ENCODE results near the gene ZNF165.
"Not testable (repeated sequence)": the region's sequence is repeated elsewhere in the genome, so short reads cannot be mapped to it uniquely, and the experiment has no call there.

Gene ZNF165

GRCh38 chr6:28068067-28068466 lies 12.3 kb upstream of the ZNF165 start:
- no peaks in the 10 kb centered on the region for H3K9me3 ChIP-seq (replicated peaks; ENCODE audit: insufficient read depth, low read length)
- no peak overlapping the region for H2AFZ ChIP-seq (ENCODE audit: low read length)
- no peaks in the 10 kb centered on the region for H4K20me1 ChIP-seq (ENCODE audit: insufficient read depth, low read length)
- no peaks in the 10 kb centered on the region for H3K36me3 ChIP-seq (replicated peaks; ENCODE audit: insufficient read depth, low read length)
- no peaks in the 10 kb centered on the region for H3K27me3 ChIP-seq (replicated peaks; ENCODE audit: insufficient read depth, low read length)
- no peaks in the 10 kb centered on the region for H3K4me1 ChIP-seq (ENCODE audit: low read length)
- H3F3A ChIP-seq (ENCODE audit: insufficient read depth, low read length), result no peaks in the 10 kb centered on the region
- no peak overlapping the region for H3K9ac ChIP-seq (ENCODE audit: low read length)
- no peak overlapping the region for H3K27ac ChIP-seq (ENCODE audit: low read length)
- TF ChIP-seq EZH2 (optimal IDR thresholded peaks at IDR 0.05; ENCODE audit: low read depth, low read length), result no peak
- no peak for TF ChIP-seq CTCF (IDR thresholded peaks at IDR 0.05; ENCODE audit: low read length)
- TF ChIP-seq EZH2phosphoT487 (IDR thresholded peaks at IDR 0.05; ENCODE audit: low read length), result no peak
- H3K4me2 ChIP-seq (ENCODE audit: low read depth, low read length), result no peak overlapping the region
- no peak for DNase-seq
- H3K79me2 ChIP-seq (ENCODE audit: low read length), result no peaks in the 10 kb centered on the region
- no peaks in the 10 kb centered on the region for H3K9me2 ChIP-seq (replicated peaks; ENCODE audit: insufficient read depth, low read length)
- H3K4me3 ChIP-seq (ENCODE audit: low read length), result no peak overlapping the region

GRCh38 chr6:28070968-28071367 lies 9.4 kb upstream of the ZNF165 start:
- H3K9me3 ChIP-seq (replicated peaks; ENCODE audit: insufficient read depth, low read length); H3K4me3 ChIP-seq (ENCODE audit: low read length); H3K79me2 ChIP-seq (ENCODE audit: low read length); H3K36me3 ChIP-seq (replicated peaks; ENCODE audit: insufficient read depth, low read length); H3F3A ChIP-seq (ENCODE audit: insufficient read depth, low read length); H2AFZ ChIP-seq (ENCODE audit: low read length); H4K20me1 ChIP-seq (ENCODE audit: insufficient read depth, low read length); H3K27ac ChIP-seq (ENCODE audit: low read length); DNase-seq; H3K9me2 ChIP-seq (replicated peaks; ENCODE audit: insufficient read depth, low read length); H3K4me1 ChIP-seq (ENCODE audit: low read length); H3K4me2 ChIP-seq (ENCODE audit: low read depth, low read length); H3K9ac ChIP-seq (ENCODE audit: low read length); H3K27me3 ChIP-seq (replicated peaks; ENCODE audit: insufficient read depth, low read length): not testable (repeated sequence)

- Histone ChIP-seq H2AFZ (ENCODE audit: low read length) (no peak overlapping the region), H3K79me2 (ENCODE audit: low read length) (peaks cover 16% of the 10 kb centered on the region), H3K27ac (ENCODE audit: low read length) (no peak overlapping the region), H3K4me1 (ENCODE audit: low read length) (0 out of 2 replicates have a peak, but pooled peaks cover 5% of the 10 kb centered on the region), H3K27me3 (replicated peaks; ENCODE audit: insufficient read depth, low read length) (no peaks in the 10 kb centered on the region), H3K4me2 (ENCODE audit: low read depth, low read length) (no peak overlapping the region), H3K9me2 (replicated peaks; ENCODE audit: insufficient read depth, low read length) (no peaks in the 10 kb centered on the region), H3F3A (ENCODE audit: insufficient read depth, low read length) (peaks cover 3% of the 10 kb centered on the region; the same call in 1 of the 2 replicates), H4K20me1 (ENCODE audit: insufficient read depth, low read length) (no peaks in the 10 kb centered on the region), H3K36me3 (replicated peaks; ENCODE audit: insufficient read depth, low read length) (no peaks in the 10 kb centered on the region), H3K4me3 (ENCODE audit: low read length) (no peak overlapping the region), H3K9ac (ENCODE audit: low read length) (no peak overlapping the region), H3K9me3 (replicated peaks; ENCODE audit: insufficient read depth, low read length) (no peaks in the 10 kb centered on the region)
- no peak for DNase-seq
- TF ChIP-seq CTCF (IDR thresholded peaks at IDR 0.05; ENCODE audit: low read length) (no peak), EZH2phosphoT487 (IDR thresholded peaks at IDR 0.05; ENCODE audit: low read length) (no peak), EZH2 (optimal IDR thresholded peaks at IDR 0.05; ENCODE audit: low read depth, low read length) (no peak)
Measured at GRCh38 chr6:28078050-28078449, 2.3 kb upstream of the ZNF165 start.

- no peaks in the 10 kb centered on the region for H3K9me2 ChIP-seq (replicated peaks; ENCODE audit: insufficient read depth, low read length)
- H3K79me2 ChIP-seq (ENCODE audit: low read length), result peaks cover 16% of the 10 kb centered on the region
- H2AFZ ChIP-seq (ENCODE audit: low read length), result no peak overlapping the region
- no peak overlapping the region for H3K9ac ChIP-seq (ENCODE audit: low read length)
- no peak overlapping the region for H3K4me3 ChIP-seq (ENCODE audit: low read length)
- no peaks in the 10 kb centered on the region for H3K27me3 ChIP-seq (replicated peaks; ENCODE audit: insufficient read depth, low read length)
- no peaks in the 10 kb centered on the region for H3K36me3 ChIP-seq (replicated peaks; ENCODE audit: insufficient read depth, low read length)
- peaks cover 3% of the 10 kb centered on the region; the same call in 1 of the 2 replicates for H3F3A ChIP-seq (ENCODE audit: insufficient read depth, low read length)
- no peaks in the 10 kb centered on the region for H4K20me1 ChIP-seq (ENCODE audit: insufficient read depth, low read length)
- no peak for DNase-seq
- H3K4me2 ChIP-seq (ENCODE audit: low read depth, low read length), result no peak overlapping the region
- H3K9me3 ChIP-seq (replicated peaks; ENCODE audit: insufficient read depth, low read length), result no peaks in the 10 kb centered on the region
- 0 out of 2 replicates have a peak, but pooled peaks cover 5% of the 10 kb centered on the region for H3K4me1 ChIP-seq (ENCODE audit: low read length)
- TF ChIP-seq EZH2 (optimal IDR thresholded peaks at IDR 0.05; ENCODE audit: low read depth, low read length) (no peak), EZH2phosphoT487 (IDR thresholded peaks at IDR 0.05; ENCODE audit: low read length) (no peak), CTCF (IDR thresholded peaks at IDR 0.05; ENCODE audit: low read length) (no peak)
- H3K27ac ChIP-seq (ENCODE audit: low read length), result no peak overlapping the region
Measured at GRCh38 chr6:28078836-28079235, 1.5 kb upstream of the ZNF165 start.

Measured in MM.1S (cell line).